A549 (cell line): ENCODE measurements around the gene DTX3L.

Source experiments
- HMGXB4 ChIP-seq: fragments of 250-450 bp; sonication (Bioruptor Pico); IDR thresholded peaks from 2 replicates; pipeline ENCODE4 v1.5.0; 2021; ENCODE audit warnings: mild to moderate bottlenecking, moderate library complexity, borderline replicate concordance
- MAZ ChIP-seq: fragments of 150-350 bp; IDR thresholded peaks from 2 replicates; pipeline ENCODE4 v1.6.1; 2014; ENCODE audit warnings: antibody characterized with exemption, low read depth, low read length, borderline replicate concordance
- POLR2A ChIP-seq: IDR thresholded peaks from 2 replicates; pipeline ENCODE4 v1.6.1; 2012; ENCODE audit warnings: mild to moderate bottlenecking, low read length
- RAD21 ChIP-seq, 2 experiments: fragments of >200 bp in 1 of 2; sonication (Bioruptor Twin) in 1 of 2; formaldehyde crosslinking in 1 of 2; IDR thresholded peaks in 1 of 2; conservative IDR thresholded peaks in 1 of 2; 2 replicates in 1 of 2; 3 replicates in 1 of 2; pipeline ENCODE4 v1.6.1; 2012 to 2018; ENCODE audit warnings: inconsistent platforms in 1 of 2
- RARB ChIP-seq: fragments of 250-450 bp; sonication (Bioruptor Pico); IDR thresholded peaks from 2 replicates; pipeline ENCODE4 v1.8.0; 2021; ENCODE audit warnings: mild to moderate bottlenecking, moderate library complexity
- RCOR1 ChIP-seq: fragments of 150-350 bp; IDR thresholded peaks from 2 replicates; pipeline ENCODE4 v1.6.1; 2014; ENCODE audit warnings: antibody characterized with exemption, low read length, low read depth
- USF2 ChIP-seq: fragments of 450-650 bp; IDR thresholded peaks from 2 replicates; pipeline ENCODE4 v1.6.1; 2014; ENCODE audit warnings: antibody characterized with exemption
- TF ChIP-seq, protein P1 (sequence below): fragments of >200 bp; sonication (Bioruptor Twin); formaldehyde crosslinking; IDR thresholded peaks from 3 replicates; pipeline ENCODE4 v1.5.1; 2016

DNA sequence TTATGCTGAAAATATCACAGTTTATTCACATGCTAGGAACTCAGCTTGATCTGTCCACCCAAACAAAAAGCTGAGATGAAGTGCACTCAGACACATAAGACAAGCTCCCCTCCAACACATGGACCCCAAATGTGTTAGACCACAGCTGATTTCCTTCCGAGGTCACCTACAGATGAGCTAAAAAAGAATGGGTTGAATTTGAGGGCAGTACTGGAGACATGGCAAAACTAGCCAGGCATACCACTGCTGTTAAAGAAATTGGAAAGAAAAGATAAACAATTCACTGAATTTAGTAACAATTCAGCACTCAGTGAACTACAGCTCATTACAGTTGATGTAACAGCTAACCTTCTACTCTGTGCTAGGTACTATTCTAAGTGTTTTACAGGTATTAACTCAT is 15.5 kb upstream of the DTX3L start:
- TF ChIP-seq RAD21 (conservative IDR thresholded peaks at IDR 0.05 in 1 of 2, IDR thresholded peaks at IDR 0.05 in 1 of 2) (no peak), HMGXB4 (no peak), USF2 (no peak), MAZ (no peak), POLR2A (no peak), RCOR1 (no peak), RARB (CRISPR knock-in tag) (no peak)
- TF ChIP-seq, protein P1, sequence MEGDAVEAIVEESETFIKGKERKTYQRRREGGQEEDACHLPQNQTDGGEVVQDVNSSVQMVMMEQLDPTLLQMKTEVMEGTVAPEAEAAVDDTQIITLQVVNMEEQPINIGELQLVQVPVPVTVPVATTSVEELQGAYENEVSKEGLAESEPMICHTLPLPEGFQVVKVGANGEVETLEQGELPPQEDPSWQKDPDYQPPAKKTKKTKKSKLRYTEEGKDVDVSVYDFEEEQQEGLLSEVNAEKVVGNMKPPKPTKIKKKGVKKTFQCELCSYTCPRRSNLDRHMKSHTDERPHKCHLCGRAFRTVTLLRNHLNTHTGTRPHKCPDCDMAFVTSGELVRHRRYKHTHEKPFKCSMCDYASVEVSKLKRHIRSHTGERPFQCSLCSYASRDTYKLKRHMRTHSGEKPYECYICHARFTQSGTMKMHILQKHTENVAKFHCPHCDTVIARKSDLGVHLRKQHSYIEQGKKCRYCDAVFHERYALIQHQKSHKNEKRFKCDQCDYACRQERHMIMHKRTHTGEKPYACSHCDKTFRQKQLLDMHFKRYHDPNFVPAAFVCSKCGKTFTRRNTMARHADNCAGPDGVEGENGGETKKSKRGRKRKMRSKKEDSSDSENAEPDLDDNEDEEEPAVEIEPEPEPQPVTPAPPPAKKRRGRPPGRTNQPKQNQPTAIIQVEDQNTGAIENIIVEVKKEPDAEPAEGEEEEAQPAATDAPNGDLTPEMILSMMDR, result no peak
